ENCODE data around the gene BACH1.

The BACH1 gene

GRCh38 chr21:29289317-29289716, 9.4 kb upstream of the BACH1 start:
- H3K9me3 ChIP-seq (ENCODE audit: control insufficient read depth in 1 of 2, low read length in 2 of 2) = no peaks in the 10 kb centered on the region

GRCh38 chr21:29290240-29290639, 8.5 kb upstream of the BACH1 start:
- peaks cover 5 to 22% of the 10 kb centered on the region in 2 donors for H3K4me1 ChIP-seq (ENCODE audit: control insufficient read depth in 1 of 2, insufficient read depth in 2 of 2, low read length in 2 of 2)

More at GRCh38 chr21:29289317-29289716, 9.4 kb upstream of the BACH1 start:
- Histone ChIP-seq H3K36me3 (ENCODE audit: control insufficient read depth in 1 of 2, insufficient read depth in 2 of 2, low read length in 2 of 2) (no peaks in the 10 kb centered on the region), H3K9ac (ENCODE audit: low read depth in 1 of 2, low read length in 2 of 2) (no peak overlapping the region), H3K4me3 (ENCODE audit: low read depth in 1 of 2, low read length in 2 of 2) (no peak overlapping the region), H3K27ac (ENCODE audit: low read depth, low read length) (no peak overlapping the region), H3K27me3 (ENCODE audit: control insufficient read depth in 1 of 2, insufficient read depth in 2 of 2, low read length in 2 of 2) (no peaks in the 10 kb centered on the region), H3K4me1 (ENCODE audit: control insufficient read depth in 1 of 2, insufficient read depth in 2 of 2, low read length in 2 of 2) (peaks cover 5 to 22% of the 10 kb centered on the region in 2 donors)

GRCh38 chr21:29293495-29293894, 5.2 kb upstream of the BACH1 start:
- peaks cover 0 to 30% of the 10 kb centered on the region in 2 donors for H3K4me1 ChIP-seq (ENCODE audit: control insufficient read depth in 1 of 2, insufficient read depth in 2 of 2, low read length in 2 of 2)
- H3K36me3 ChIP-seq (ENCODE audit: control insufficient read depth in 1 of 2, insufficient read depth in 2 of 2, low read length in 2 of 2) = no peaks in the 10 kb centered on the region
- H3K27me3 ChIP-seq (ENCODE audit: control insufficient read depth in 1 of 2, insufficient read depth in 2 of 2, low read length in 2 of 2) = no peaks in the 10 kb centered on the region
- H3K9me3 ChIP-seq (ENCODE audit: control insufficient read depth in 1 of 2, low read length in 2 of 2) = no peaks in the 10 kb centered on the region
- no peak overlapping the region for H3K4me3 ChIP-seq (ENCODE audit: low read depth in 1 of 2, low read length in 2 of 2)
- no peak overlapping the region for H3K27ac ChIP-seq (ENCODE audit: low read depth, low read length)
- no peak overlapping the region for H3K9ac ChIP-seq (ENCODE audit: low read depth in 1 of 2, low read length in 2 of 2)

More at GRCh38 chr21:29290240-29290639, 8.5 kb upstream of the BACH1 start:
- no peak overlapping the region for H3K9ac ChIP-seq (ENCODE audit: low read depth in 1 of 2, low read length in 2 of 2)
- no peak overlapping the region for H3K27ac ChIP-seq (ENCODE audit: low read depth, low read length)
- no peaks in the 10 kb centered on the region for H3K36me3 ChIP-seq (ENCODE audit: control insufficient read depth in 1 of 2, insufficient read depth in 2 of 2, low read length in 2 of 2)
- no peaks in the 10 kb centered on the region for H3K9me3 ChIP-seq (ENCODE audit: control insufficient read depth in 1 of 2, low read length in 2 of 2)
- H3K4me3 ChIP-seq (ENCODE audit: low read depth in 1 of 2, low read length in 2 of 2) = no peak overlapping the region
- no peaks in the 10 kb centered on the region for H3K27me3 ChIP-seq (ENCODE audit: control insufficient read depth in 1 of 2, insufficient read depth in 2 of 2, low read length in 2 of 2)

- Histone ChIP-seq H3K9ac (ENCODE audit: low read depth in 1 of 2, low read length in 2 of 2) (no peak overlapping the region), H3K27ac (ENCODE audit: low read depth, low read length) (no peak overlapping the region), H3K4me3 (ENCODE audit: low read depth in 1 of 2, low read length in 2 of 2) (no peak overlapping the region), H3K36me3 (ENCODE audit: control insufficient read depth in 1 of 2, insufficient read depth in 2 of 2, low read length in 2 of 2) (no peaks in the 10 kb centered on the region), H3K4me1 (ENCODE audit: control insufficient read depth in 1 of 2, insufficient read depth in 2 of 2, low read length in 2 of 2) (peaks cover 0 to 26% of the 10 kb centered on the region in 2 donors), H3K9me3 (ENCODE audit: control insufficient read depth in 1 of 2, low read length in 2 of 2) (no peaks in the 10 kb centered on the region), H3K27me3 (ENCODE audit: control insufficient read depth in 1 of 2, insufficient read depth in 2 of 2, low read length in 2 of 2) (no peaks in the 10 kb centered on the region)
Observed at GRCh38 chr21:29295066-29295650, 3.6 kb upstream of the BACH1 start.

- Histone ChIP-seq H3K36me3 (ENCODE audit: control insufficient read depth in 1 of 2, insufficient read depth in 2 of 2, low read length in 2 of 2) (no peaks in the 10 kb centered on the region), H3K27ac (ENCODE audit: low read depth, low read length) (no peak overlapping the region), H3K4me1 (ENCODE audit: control insufficient read depth in 1 of 2, insufficient read depth in 2 of 2, low read length in 2 of 2) (peaks cover 13 to 28% of the 10 kb centered on the region in 2 donors), H3K27me3 (ENCODE audit: control insufficient read depth in 1 of 2, insufficient read depth in 2 of 2, low read length in 2 of 2) (no peaks in the 10 kb centered on the region), H3K9ac (ENCODE audit: low read depth in 1 of 2, low read length in 2 of 2) (no peak overlapping the region), H3K4me3 (ENCODE audit: low read depth in 1 of 2, low read length in 2 of 2) (peak overlapping the region in 1 of 2 donors; percentile 23), H3K9me3 (ENCODE audit: control insufficient read depth in 1 of 2, low read length in 2 of 2) (no peaks in the 10 kb centered on the region)
Observed at GRCh38 chr21:29296446-29296845, 2.3 kb upstream of the BACH1 start.

GRCh38 chr21:29297483-29298347, 1.0 kb upstream of the BACH1 start:
- H3K4me1 ChIP-seq (ENCODE audit: control insufficient read depth in 1 of 2, insufficient read depth in 2 of 2, low read length in 2 of 2) = peaks cover 26 to 41% of the 10 kb centered on the region in 2 donors
- no peaks in the 10 kb centered on the region for H3K9me3 ChIP-seq (ENCODE audit: control insufficient read depth in 1 of 2, low read length in 2 of 2)
- no peak overlapping the region for H3K27ac ChIP-seq (ENCODE audit: low read depth, low read length)
- H3K4me3 ChIP-seq (ENCODE audit: low read depth in 1 of 2, low read length in 2 of 2) = peak overlapping the region; percentile 59 to 66
- H3K27me3 ChIP-seq (ENCODE audit: control insufficient read depth in 1 of 2, insufficient read depth in 2 of 2, low read length in 2 of 2) = no peaks in the 10 kb centered on the region
- peak overlapping the region; percentile 18 to 45 for H3K9ac ChIP-seq (ENCODE audit: low read depth in 1 of 2, low read length in 2 of 2)
- H3K36me3 ChIP-seq (ENCODE audit: control insufficient read depth in 1 of 2, insufficient read depth in 2 of 2, low read length in 2 of 2) = no peaks in the 10 kb centered on the region

- H3K4me1 ChIP-seq (ENCODE audit: control insufficient read depth in 1 of 2, insufficient read depth in 2 of 2, low read length in 2 of 2) = peaks cover 33 to 52% of the 10 kb centered on the region in 2 donors
- no peaks in the 10 kb centered on the region for H3K9me3 ChIP-seq (ENCODE audit: control insufficient read depth in 1 of 2, low read length in 2 of 2)
- peak overlapping the region; percentile 81 to 93 for H3K4me3 ChIP-seq (ENCODE audit: low read depth in 1 of 2, low read length in 2 of 2)
- peak overlapping the region; percentile 88 for H3K27ac ChIP-seq (ENCODE audit: low read depth, low read length)
- H3K9ac ChIP-seq (ENCODE audit: low read depth in 1 of 2, low read length in 2 of 2) = peak overlapping the region; percentile 88 to 89
- H3K27me3 ChIP-seq (ENCODE audit: control insufficient read depth in 1 of 2, insufficient read depth in 2 of 2, low read length in 2 of 2) = no peaks in the 10 kb centered on the region
- H3K36me3 ChIP-seq (ENCODE audit: control insufficient read depth in 1 of 2, insufficient read depth in 2 of 2, low read length in 2 of 2) = no peaks in the 10 kb centered on the region
Observed at GRCh38 chr21:29299046-29299915, 559 bp downstream of the BACH1 start.

GRCh38 chr21:29299916-29300806, 1.4 kb downstream of the BACH1 start:
- Histone ChIP-seq H3K27ac (ENCODE audit: low read depth, low read length) (peak overlapping the region; percentile 88), H3K9me3 (ENCODE audit: control insufficient read depth in 1 of 2, low read length in 2 of 2) (no peaks in the 10 kb centered on the region), H3K27me3 (ENCODE audit: control insufficient read depth in 1 of 2, insufficient read depth in 2 of 2, low read length in 2 of 2) (no peaks in the 10 kb centered on the region), H3K9ac (ENCODE audit: low read depth in 1 of 2, low read length in 2 of 2) (peak overlapping the region; percentile 88 to 89), H3K36me3 (ENCODE audit: control insufficient read depth in 1 of 2, insufficient read depth in 2 of 2, low read length in 2 of 2) (no peaks in the 10 kb centered on the region), H3K4me1 (ENCODE audit: control insufficient read depth in 1 of 2, insufficient read depth in 2 of 2, low read length in 2 of 2) (peaks cover 38 to 52% of the 10 kb centered on the region in 2 donors), H3K4me3 (ENCODE audit: low read depth in 1 of 2, low read length in 2 of 2) (peak overlapping the region; percentile 81 to 93)

GRCh38 chr21:29300807-29301138, 2.1 kb downstream of the BACH1 start:
- Histone ChIP-seq H3K9ac (ENCODE audit: low read depth in 1 of 2, low read length in 2 of 2) (peak overlapping the region; percentile 28 to 88), H3K36me3 (ENCODE audit: control insufficient read depth in 1 of 2, insufficient read depth in 2 of 2, low read length in 2 of 2) (no peaks in the 10 kb centered on the region), H3K27ac (ENCODE audit: low read depth, low read length) (no peak overlapping the region), H3K27me3 (ENCODE audit: control insufficient read depth in 1 of 2, insufficient read depth in 2 of 2, low read length in 2 of 2) (no peaks in the 10 kb centered on the region), H3K4me1 (ENCODE audit: control insufficient read depth in 1 of 2, insufficient read depth in 2 of 2, low read length in 2 of 2) (peaks cover 44 to 52% of the 10 kb centered on the region in 2 donors), H3K9me3 (ENCODE audit: control insufficient read depth in 1 of 2, low read length in 2 of 2) (no peaks in the 10 kb centered on the region), H3K4me3 (ENCODE audit: low read depth in 1 of 2, low read length in 2 of 2) (peak overlapping the region; percentile 81 to 93)

Data from duodenal mucosa (tissue), 2 donors.